Gastrocnemius medialis (tissue), 4 donors: ENCODE data around the gene FRMPD4.

Source experiments
- POLR2A ChIP-seq, 2 donors: fragments of 450-650 bp; IDR thresholded peaks; one replicate each; pipeline ENCODE4 v1.6.1; 2017; ENCODE audit warnings: antibody characterized with exemption in 2 of 2, mild to moderate bottlenecking in 2 of 2, moderate library complexity in 2 of 2
- TF ChIP-seq, protein P1 (sequence below), 5 experiments: fragments of 450-650 bp in 3 of 5; fragments of 200-600 bp in 2 of 5; sonication (generic) in 2 of 5; IDR thresholded peaks in 4 of 5; conservative IDR thresholded peaks in 1 of 5; 1 replicate in 4 of 5; 2 replicates in 1 of 5; pipeline ENCODE4 v1.5.1; 2016 to 2019; ENCODE audit warnings: antibody characterized with exemption in 5 of 5, mild to moderate bottlenecking in 3 of 5, moderate library complexity in 3 of 5

GRCh38 chrX:12661464-12661863 lies 523.2 kb downstream of the FRMPD4 start:
- TF ChIP-seq POLR2A (IDR thresholded peaks at IDR 0.05): no peak
- TF ChIP-seq, protein P1, sequence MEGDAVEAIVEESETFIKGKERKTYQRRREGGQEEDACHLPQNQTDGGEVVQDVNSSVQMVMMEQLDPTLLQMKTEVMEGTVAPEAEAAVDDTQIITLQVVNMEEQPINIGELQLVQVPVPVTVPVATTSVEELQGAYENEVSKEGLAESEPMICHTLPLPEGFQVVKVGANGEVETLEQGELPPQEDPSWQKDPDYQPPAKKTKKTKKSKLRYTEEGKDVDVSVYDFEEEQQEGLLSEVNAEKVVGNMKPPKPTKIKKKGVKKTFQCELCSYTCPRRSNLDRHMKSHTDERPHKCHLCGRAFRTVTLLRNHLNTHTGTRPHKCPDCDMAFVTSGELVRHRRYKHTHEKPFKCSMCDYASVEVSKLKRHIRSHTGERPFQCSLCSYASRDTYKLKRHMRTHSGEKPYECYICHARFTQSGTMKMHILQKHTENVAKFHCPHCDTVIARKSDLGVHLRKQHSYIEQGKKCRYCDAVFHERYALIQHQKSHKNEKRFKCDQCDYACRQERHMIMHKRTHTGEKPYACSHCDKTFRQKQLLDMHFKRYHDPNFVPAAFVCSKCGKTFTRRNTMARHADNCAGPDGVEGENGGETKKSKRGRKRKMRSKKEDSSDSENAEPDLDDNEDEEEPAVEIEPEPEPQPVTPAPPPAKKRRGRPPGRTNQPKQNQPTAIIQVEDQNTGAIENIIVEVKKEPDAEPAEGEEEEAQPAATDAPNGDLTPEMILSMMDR (IDR thresholded peaks at IDR 0.05 in 4 of 5, conservative IDR thresholded peaks at IDR 0.05 in 1 of 5): no peak
